ENCODE measurements around the gene BRCA1. TPM values are rescaled to one million over a fixed set of nuclear protein-coding genes. Genes with fewer than 3 reads are reported as not detected.

The BRCA1 gene
- total RNA-seq, 2 experiments from 2014 or later: 1.2 to 1.3 TPM

DNA sequence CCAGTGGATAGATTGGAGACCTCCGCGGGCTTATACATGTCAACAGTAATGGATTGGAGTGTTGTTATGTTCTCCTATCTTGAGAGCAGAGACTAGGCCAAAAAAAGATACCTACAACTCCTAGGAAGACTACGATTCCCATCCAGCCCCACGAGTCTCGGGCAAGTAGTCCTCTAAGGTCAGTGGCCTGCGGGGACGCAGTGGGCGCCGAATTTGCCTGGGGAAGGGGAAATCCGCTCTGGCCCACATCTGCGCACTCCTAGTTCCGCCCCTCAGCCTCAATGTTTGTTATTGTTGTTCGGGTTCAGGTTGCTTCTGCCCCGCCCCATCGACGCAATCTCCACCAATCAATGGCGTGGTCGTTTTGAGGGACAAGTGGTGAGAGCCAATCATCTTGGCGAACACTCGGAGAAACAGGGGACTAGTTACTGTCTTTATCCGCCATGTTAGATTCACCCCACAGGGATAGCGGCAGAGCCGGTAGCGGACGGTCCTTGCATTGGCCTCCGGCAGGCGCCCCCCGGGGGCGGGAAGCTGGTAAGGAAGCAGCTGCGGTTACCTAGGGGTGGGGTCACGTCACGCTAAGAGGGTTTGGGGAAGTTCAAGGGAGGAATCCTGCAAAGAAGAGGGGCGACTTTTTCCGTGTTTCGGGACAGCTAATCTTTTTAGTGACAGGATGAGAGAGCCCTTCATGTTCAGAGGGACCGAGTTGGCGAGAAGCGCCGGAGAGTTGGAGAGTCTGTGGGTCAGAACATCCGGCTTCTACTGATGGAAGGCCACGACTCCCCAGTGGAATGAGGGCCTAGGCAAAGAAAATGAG, 45.8 kb upstream of the BRCA1 start, which contains the start of gene NBR1:
TSS of gene NBR1 (plus strand) at position 449 of the 820 bp plus-strand sequence. CDS start 4,586 bp downstream, outside the sequence.
- H3K27me3 Mint-ChIP-seq: no peaks in the 10 kb centered on the region

GRCh38 chr17:43170140-43170765, 45.1 kb upstream of the BRCA1 start:
- no peak overlapping the region for H3K4me3 Mint-ChIP-seq
- DNase-seq (peak; percentile 76 to 97 (median 82)), ATAC-seq (ENCODE audit: poor library complexity) (peak; percentile 79)
- no peak overlapping the region for H3K27ac Mint-ChIP-seq
- TF ChIP-seq, protein P1, sequence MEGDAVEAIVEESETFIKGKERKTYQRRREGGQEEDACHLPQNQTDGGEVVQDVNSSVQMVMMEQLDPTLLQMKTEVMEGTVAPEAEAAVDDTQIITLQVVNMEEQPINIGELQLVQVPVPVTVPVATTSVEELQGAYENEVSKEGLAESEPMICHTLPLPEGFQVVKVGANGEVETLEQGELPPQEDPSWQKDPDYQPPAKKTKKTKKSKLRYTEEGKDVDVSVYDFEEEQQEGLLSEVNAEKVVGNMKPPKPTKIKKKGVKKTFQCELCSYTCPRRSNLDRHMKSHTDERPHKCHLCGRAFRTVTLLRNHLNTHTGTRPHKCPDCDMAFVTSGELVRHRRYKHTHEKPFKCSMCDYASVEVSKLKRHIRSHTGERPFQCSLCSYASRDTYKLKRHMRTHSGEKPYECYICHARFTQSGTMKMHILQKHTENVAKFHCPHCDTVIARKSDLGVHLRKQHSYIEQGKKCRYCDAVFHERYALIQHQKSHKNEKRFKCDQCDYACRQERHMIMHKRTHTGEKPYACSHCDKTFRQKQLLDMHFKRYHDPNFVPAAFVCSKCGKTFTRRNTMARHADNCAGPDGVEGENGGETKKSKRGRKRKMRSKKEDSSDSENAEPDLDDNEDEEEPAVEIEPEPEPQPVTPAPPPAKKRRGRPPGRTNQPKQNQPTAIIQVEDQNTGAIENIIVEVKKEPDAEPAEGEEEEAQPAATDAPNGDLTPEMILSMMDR (IDR thresholded peaks at IDR 0.05): no peak
- Histone ChIP-seq H3K9me3 (ENCODE audit: control insufficient read depth in 1 of 2, insufficient read depth in 1 of 2, low read length in 2 of 2) (no peaks in the 10 kb centered on the region), H3K27ac (ENCODE audit: low read depth in 1 of 2, low read length in 2 of 2) (peak overlapping the region; percentile 98), H3K27me3 (ENCODE audit: control insufficient read depth in 1 of 2, insufficient read depth in 2 of 2, low read length in 2 of 2) (no peaks in the 10 kb centered on the region), H3K4me3 (ENCODE audit: low read length) (peak overlapping the region; percentile 71), H3K36me3 (ENCODE audit: insufficient read depth, low read length) (no peaks in the 10 kb centered on the region), H3K4me1 (ENCODE audit: insufficient read depth, low read length) (peaks cover 47% of the 10 kb centered on the region)
- H3K27me3 Mint-ChIP-seq: no peaks in the 10 kb centered on the region
- no peaks in the 10 kb centered on the region for H3K9me3 Mint-ChIP-seq
- H3K36me3 Mint-ChIP-seq (ENCODE audit: low read depth): peaks cover 7% of the 10 kb centered on the region
- ChIA-PET POLR2A (interaction anchor here (0.5 to 1.7 kb wide), 11 partner anchors 25 to 782 kb away, joined by 3 to 9 read pairs (median 4); partner anchors contain the start of genes BRCA1, DHX8 and STAT3), CTCF (interaction anchor here (0.6 to 1.4 kb wide), 2 partner anchors 172 to 499 kb away, joined by 3 to 6 read pairs; partner anchors contain the start of gene RPL27)
- intact Hi-C loops (cut with DNase I, micrococcal nuclease): loop anchor here (1.0 to 5.0 kb wide), 5 partner anchors 41 to 313 kb away; partner anchors contain the start of genes BRCA1 (in 2 of the 2), DHX8 (in 2 of the 2), RPL27 (in 1 of the 2) and TMEM106A (in 1 of the 2)
- H3K4me1 Mint-ChIP-seq (ENCODE audit: low read depth): peaks cover 20% of the 10 kb centered on the region

More for the DNA sequence above, 45.8 kb upstream of the BRCA1 start, which contains the start of gene NBR1:
- Mint-ChIP-seq H3K9me3 (no peaks in the 10 kb centered on the region), H3K4me1 (ENCODE audit: low read depth) (peaks cover 27% of the 10 kb centered on the region), H3K36me3 (ENCODE audit: low read depth) (peaks cover 14% of the 10 kb centered on the region), H3K27ac (no peak within 1 kb of the TSS), H3K4me3 (no peak within 1 kb of the TSS)
- peaks cover 47% of the 10 kb centered on the region for H3K4me1 ChIP-seq (ENCODE audit: insufficient read depth, low read length)
- DNase-seq: peak; percentile 90 to 99 (median 92)
- no peaks in the 10 kb centered on the region for H3K9me3 ChIP-seq (ENCODE audit: control insufficient read depth in 1 of 2, insufficient read depth in 1 of 2, low read length in 2 of 2)
- ATAC-seq (ENCODE audit: poor library complexity): peak; percentile 76
- TF ChIP-seq, protein P1 (IDR thresholded peaks at IDR 0.05): no peak
- ChIA-PET POLR2A (interaction anchor here (0.5 to 2.3 kb wide), 28 partner anchors 13 to 1989 kb away, joined by 3 to 25 read pairs (median 4); partner anchors contain the start of genes BECN1, BRCA1, DHX8 and EIF1), CTCF (interaction anchor here (1.0 to 1.4 kb wide), 8 partner anchors 41 to 347 kb away, joined by 3 to 10 read pairs (median 3); partner anchors contain the start of genes BECN1, DHX8, IFI35 and RPL27)
- H3K4me3 ChIP-seq (ENCODE audit: low read length): peak within 1 kb of the TSS; percentile 71
- peaks cover 5% of the 10 kb centered on the region for H3K36me3 ChIP-seq (ENCODE audit: insufficient read depth, low read length)
- intact Hi-C loops (cut with DNase I, micrococcal nuclease): loop anchor here (1.0 to 5.0 kb wide), 7 partner anchors 40 to 312 kb away; partner anchors contain the start of genes BRCA1 (in 2 of the 2), DHX8 (in 2 of the 2), TMEM106A (in 2 of the 2) and RPL27 (in 1 of the 2)
- H3K27ac ChIP-seq (ENCODE audit: low read depth in 1 of 2, low read length in 2 of 2): peak within 1 kb of the TSS; percentile 98
- no peaks in the 10 kb centered on the region for H3K27me3 ChIP-seq (ENCODE audit: control insufficient read depth in 1 of 2, insufficient read depth in 2 of 2, low read length in 2 of 2)

All from CD4-positive, alpha-beta T cell (primary cell).